CD4-positive, alpha-beta memory T cell (primary cell): ENCODE measurements around the gene UROS. TPM values are rescaled to one million over a fixed set of nuclear protein-coding genes. Genes with fewer than 3 reads are reported as not detected.

Source experiments
- CTCF ChIA-PET: fragments of 350-600 bp; sonication (Branson Sonifier 250); formaldehyde crosslinking; loops from one replicate; lab custom pipeline; 2021; ENCODE audit warnings: inconsistent platforms; ENCODE audit not compliant: partially characterized antibody; lab: Charles Lee
- POLR2A ChIA-PET: fragments of 350-600 bp; sonication (Branson Sonifier 250); formaldehyde crosslinking; loops from one replicate; lab custom pipeline; 2021; ENCODE audit not compliant: partially characterized antibody; lab: Charles Lee
- DNase-seq, 5 donors: peaks; one replicate each; pipeline versions ENCODE4 v3.0.0 to v3.0.0-alpha.2; 2020 to 2022; ENCODE audit warnings: mixed read lengths in 1 of 5
- H3K27ac ChIP-seq: one replicate; pipeline ENCODE4 v1.7.0; 2013; ENCODE audit warnings: low read depth, low read length
- H3K27me3 ChIP-seq: 2 replicates; pipeline ENCODE4 v1.7.0; 2013; ENCODE audit warnings: mild to moderate bottlenecking, low read length, moderate library complexity; ENCODE audit not compliant: insufficient read depth
- H3K36me3 ChIP-seq: 2 replicates; pipeline ENCODE4 v1.7.0; 2013; ENCODE audit warnings: mild to moderate bottlenecking, low read length, moderate library complexity; ENCODE audit not compliant: insufficient read depth
- H3K4me1 ChIP-seq: 2 replicates; pipeline ENCODE4 v1.7.0; 2013; ENCODE audit warnings: mild to moderate bottlenecking, low read length, moderate library complexity; ENCODE audit not compliant: insufficient read depth
- H3K4me3 ChIP-seq, 2 donors: one replicate each; pipeline ENCODE4 v1.7.0; 2013; ENCODE audit warnings: low read length in 2 of 2, mild to moderate bottlenecking in 1 of 2
- H3K9me3 ChIP-seq, 2 donors: one replicate each; pipeline ENCODE4 v1.7.0; 2013; ENCODE audit warnings: low read length in 2 of 2, control low read depth in 1 of 2; ENCODE audit not compliant: control insufficient read depth in 1 of 2
- H3K27ac Mint-ChIP-seq, 7 donors: one replicate each; pipeline ENCODE4 v1.8.0; 2020 to 2021; ENCODE audit warnings: mixed read lengths in 7 of 7, mild to moderate bottlenecking in 6 of 7, inconsistent platforms in 3 of 7, moderate library complexity in 3 of 7
- H3K27me3 Mint-ChIP-seq, 2 donors: one replicate each; pipeline ENCODE4 v1.8.0; 2020 to 2021; ENCODE audit warnings: mixed read lengths in 2 of 2
- H3K36me3 Mint-ChIP-seq, 2 donors: one replicate each; pipeline ENCODE4 v1.8.0; 2020 to 2021; ENCODE audit warnings: mixed read lengths in 2 of 2, inconsistent platforms in 1 of 2, mild to moderate bottlenecking in 1 of 2
- H3K4me1 Mint-ChIP-seq, 4 donors: one replicate each; pipeline ENCODE4 v1.8.0; 2020 to 2021; ENCODE audit warnings: mixed read lengths in 4 of 4, mild to moderate bottlenecking in 1 of 4
- H3K4me3 Mint-ChIP-seq, 8 donors: one replicate each; pipeline ENCODE4 v1.8.0; 2020 to 2021; ENCODE audit warnings: mixed read lengths in 8 of 8, mild to moderate bottlenecking in 7 of 8, moderate library complexity in 6 of 8, inconsistent platforms in 3 of 8
- H3K9me3 Mint-ChIP-seq, 8 donors: one replicate each; pipeline ENCODE4 v1.8.0; 2020 to 2021; ENCODE audit warnings: mixed read lengths in 8 of 8, mild to moderate bottlenecking in 5 of 8, inconsistent platforms in 3 of 8, moderate library complexity in 1 of 8
- intact Hi-C: fragments of 100-400 bp; cut with micrococcal nuclease; formaldehyde crosslinking; loops from one replicate; pipeline ENCODE4 v1.15.1; 2023
- polyA plus RNA-seq, 2 donors: library from polyadenylated mRNA; unstranded; fragments of 300-500 nt; fragmentation: Illumina TruSeq; gene quantifications; one replicate each; pipeline ENCODE4 v1.2.3, GENCODE V29; 2021
- total RNA-seq, 2 experiments: library from RNA; stranded (reverse); gene quantifications; one replicate each; pipeline ENCODE4 v1.2.3, GENCODE V29; 2021

Gene UROS
- total and polyA plus RNA-seq, 4 experiments from 2014 or later, result 38.8 to 69.8 (median 48.6) TPM

DNA sequence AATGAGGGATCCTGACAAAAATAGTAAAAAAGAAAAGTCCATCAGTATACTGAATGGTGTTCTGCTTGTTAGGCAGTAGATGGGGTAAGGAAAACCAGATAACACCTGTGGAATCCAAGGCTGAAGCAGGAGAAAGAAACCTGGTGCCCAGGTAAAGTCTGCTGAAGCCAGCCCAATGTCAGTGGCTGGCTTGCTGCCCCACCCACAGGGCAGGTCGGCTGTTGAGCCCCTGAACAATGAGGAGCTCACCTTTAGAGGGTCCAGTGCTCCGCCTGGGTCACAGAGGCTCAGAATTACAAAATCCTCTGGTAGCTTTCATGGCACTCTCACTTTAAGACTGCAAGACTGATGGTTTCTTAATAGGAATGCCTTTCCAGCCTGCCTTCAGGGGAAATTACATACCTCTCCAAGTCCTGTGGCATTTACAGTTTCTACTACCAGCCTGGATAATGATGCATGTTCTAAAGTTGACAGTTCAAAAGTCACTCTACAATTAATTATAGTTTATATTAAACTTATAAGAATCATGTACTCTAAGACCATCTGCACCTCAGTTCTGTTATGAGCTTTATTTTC lies 34.2 kb upstream of the UROS start:
- Histone ChIP-seq H3K4me1 (no peaks in the 10 kb centered on the region), H3K36me3 (no peaks in the 10 kb centered on the region), H3K27me3 (no peaks in the 10 kb centered on the region), H3K9me3 (no peaks in the 10 kb centered on the region), H3K4me3 (no peak overlapping the region), H3K27ac (no peak overlapping the region)
- no peaks in the 10 kb centered on the region for H3K9me3 Mint-ChIP-seq
- H3K4me1 Mint-ChIP-seq, result peaks cover 0 to 2% (median 0%) of the 10 kb centered on the region in 4 donors
- peaks cover 6 to 8% of the 10 kb centered on the region in 2 donors for H3K36me3 Mint-ChIP-seq
- DNase-seq, result no peak
- no peak overlapping the region for H3K4me3 Mint-ChIP-seq
- no peaks in the 10 kb centered on the region for H3K27me3 Mint-ChIP-seq
- intact Hi-C loops, result no loop called here
- H3K27ac Mint-ChIP-seq, result no peak overlapping the region
- ChIA-PET POLR2A (interaction anchor here (0.7 kb wide), 1 partner anchor 10 kb away, joined by 5 read pairs; no protein-coding TSS in a partner anchor), CTCF (interaction anchor here (1.1 kb wide), 1 partner anchor 11 kb away, joined by 3 read pairs; no protein-coding TSS in a partner anchor)

- Mint-ChIP-seq H3K27ac (no peak overlapping the region), H3K27me3 (no peaks in the 10 kb centered on the region), H3K4me3 (no peak overlapping the region), H3K36me3 (peaks cover 21 to 24% of the 10 kb centered on the region in 2 donors), H3K9me3 (no peaks in the 10 kb centered on the region), H3K4me1 (no peaks in the 10 kb centered on the region)
- DNase-seq, result no peak
- Histone ChIP-seq H3K9me3 (no peaks in the 10 kb centered on the region), H3K27me3 (no peaks in the 10 kb centered on the region), H3K4me1 (no peaks in the 10 kb centered on the region), H3K27ac (no peak overlapping the region), H3K36me3 (no peaks in the 10 kb centered on the region), H3K4me3 (no peak overlapping the region)
- ChIA-PET POLR2A (no interaction called here), CTCF (no interaction called here)
- intact Hi-C loops, result no loop called here
These were observed 29.4 kb upstream of the UROS start for GRCh38 chr10:125852487-125852886.

DNA sequence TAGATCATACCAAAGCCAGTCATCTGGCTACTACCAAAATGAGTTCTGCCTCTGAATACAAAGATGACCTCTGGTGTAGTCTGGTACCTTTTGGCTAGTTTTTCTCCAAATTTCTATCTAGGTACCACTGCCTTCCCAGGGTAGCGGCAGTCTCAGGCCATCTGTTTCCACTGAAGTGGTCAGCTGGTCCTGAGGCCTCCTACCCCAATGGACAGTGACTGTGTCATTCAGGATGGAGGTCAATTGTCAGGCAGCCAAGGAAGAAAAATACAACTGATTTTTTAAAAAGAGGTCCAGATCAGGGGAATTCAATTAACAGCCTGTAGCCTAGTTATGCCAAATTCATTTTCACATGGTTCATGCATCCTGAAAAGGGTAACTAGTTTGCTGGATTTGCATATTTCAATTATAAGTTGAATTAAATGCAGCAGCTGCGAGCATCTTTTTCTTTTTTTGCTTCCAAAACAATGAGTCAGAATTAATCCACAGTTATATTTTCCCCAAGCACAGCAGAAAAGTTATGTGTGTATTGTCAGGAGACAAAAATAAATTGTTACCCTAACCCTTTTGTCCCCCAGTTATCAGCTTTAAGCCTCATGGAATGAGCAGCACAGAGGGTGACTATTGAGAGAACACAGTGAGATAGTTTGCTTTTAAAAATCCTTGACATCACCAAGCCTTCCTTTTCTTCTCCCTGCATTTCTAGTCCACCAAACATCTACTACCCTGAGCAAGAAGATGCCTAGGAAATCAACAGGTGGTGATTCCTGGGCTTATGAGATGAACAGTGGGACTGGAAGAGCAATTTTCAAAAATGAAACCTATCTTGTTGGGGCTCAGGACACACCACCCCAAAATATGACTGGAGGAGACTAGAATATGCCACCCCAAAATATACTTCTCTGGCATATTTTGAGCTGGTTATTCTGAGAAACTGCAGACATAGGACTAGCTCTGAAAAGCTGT lies 28.0 kb upstream of the UROS start:
- Histone ChIP-seq H3K27ac (no peak overlapping the region), H3K27me3 (no peaks in the 10 kb centered on the region), H3K4me1 (no peaks in the 10 kb centered on the region), H3K36me3 (no peaks in the 10 kb centered on the region), H3K4me3 (no peak overlapping the region), H3K9me3 (no peaks in the 10 kb centered on the region)
- Mint-ChIP-seq H3K9me3 (no peaks in the 10 kb centered on the region), H3K36me3 (peaks cover 24 to 25% of the 10 kb centered on the region in 2 donors), H3K4me1 (no peaks in the 10 kb centered on the region), H3K27me3 (no peaks in the 10 kb centered on the region), H3K27ac (peak overlapping the region in 2 of 7 donors; percentile 29 to 65), H3K4me3 (no peak overlapping the region)
- POLR2A ChIA-PET, result no interaction called here
- CTCF ChIA-PET, result interaction anchor here (0.8 kb wide), 1 partner anchor 18 kb away, joined by 3 read pairs; no protein-coding TSS in a partner anchor
- no peak for DNase-seq
- intact Hi-C loops, result no loop called here

DNA sequence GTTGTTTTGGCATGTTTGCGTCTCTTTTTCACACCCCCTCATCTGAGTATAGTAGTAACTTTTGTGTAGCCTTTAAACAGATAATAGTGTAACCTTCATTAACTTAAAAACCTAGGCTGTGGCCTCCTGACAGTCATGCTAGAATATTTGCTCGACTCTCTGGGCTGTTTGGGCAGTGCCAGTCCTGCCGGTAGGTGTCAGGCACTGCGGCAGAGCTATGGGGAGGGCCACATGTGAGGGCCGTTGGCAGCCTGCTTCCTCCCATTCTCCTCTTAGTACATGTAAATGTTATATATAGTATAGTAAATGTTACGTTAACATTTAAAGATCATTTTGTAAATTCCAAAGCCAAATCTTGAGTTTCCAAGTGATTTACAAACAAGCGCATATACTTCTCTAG lies 26.4 kb upstream of the UROS start:
- ChIA-PET POLR2A (no interaction called here), CTCF (no interaction called here)
- Mint-ChIP-seq H3K27me3 (no peaks in the 10 kb centered on the region), H3K4me1 (no peaks in the 10 kb centered on the region), H3K36me3 (peaks cover 24 to 27% of the 10 kb centered on the region in 2 donors), H3K4me3 (no peak overlapping the region), H3K27ac (no peak overlapping the region), H3K9me3 (no peaks in the 10 kb centered on the region)
- no peak overlapping the region for H3K27ac ChIP-seq
- DNase-seq, result no peak
- no peak overlapping the region for H3K4me3 ChIP-seq
- intact Hi-C loops, result no loop called here
- H3K9me3 ChIP-seq, result no peaks in the 10 kb centered on the region
- no peaks in the 10 kb centered on the region for H3K27me3 ChIP-seq
- H3K36me3 ChIP-seq, result no peaks in the 10 kb centered on the region
- no peaks in the 10 kb centered on the region for H3K4me1 ChIP-seq

DNA sequence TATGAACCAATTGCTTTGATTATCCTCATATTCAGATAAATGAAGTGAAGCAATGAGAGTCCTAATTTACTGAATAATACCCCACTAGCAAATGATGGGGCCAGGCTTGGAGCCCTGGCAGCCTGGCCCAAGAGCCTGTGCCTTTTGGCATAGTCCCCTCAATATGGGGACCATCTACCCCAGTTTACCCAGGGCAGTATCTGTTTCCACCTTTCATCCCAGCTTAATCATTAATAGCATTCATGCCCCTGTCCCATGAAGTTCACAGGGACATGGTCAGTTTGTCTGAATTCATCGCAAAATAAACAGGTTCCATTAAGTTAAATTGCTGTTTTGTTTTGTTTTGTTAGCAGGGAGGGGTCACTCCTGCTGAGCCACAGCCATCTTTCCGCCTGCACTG lies 25.8 kb upstream of the UROS start:
- Histone ChIP-seq H3K4me1 (no peaks in the 10 kb centered on the region), H3K9me3 (no peaks in the 10 kb centered on the region), H3K27ac (no peak overlapping the region), H3K36me3 (no peaks in the 10 kb centered on the region), H3K27me3 (no peaks in the 10 kb centered on the region), H3K4me3 (no peak overlapping the region)
- no peak overlapping the region for H3K27ac Mint-ChIP-seq
- no peaks in the 10 kb centered on the region for H3K4me1 Mint-ChIP-seq
- CTCF ChIA-PET, result no interaction called here
- no peaks in the 10 kb centered on the region for H3K27me3 Mint-ChIP-seq
- H3K4me3 Mint-ChIP-seq, result no peak overlapping the region
- H3K9me3 Mint-ChIP-seq, result no peaks in the 10 kb centered on the region
- no peak for DNase-seq
- peaks cover 24 to 27% of the 10 kb centered on the region in 2 donors for H3K36me3 Mint-ChIP-seq
- POLR2A ChIA-PET, result no interaction called here
- intact Hi-C loops, result no loop called here

DNA sequence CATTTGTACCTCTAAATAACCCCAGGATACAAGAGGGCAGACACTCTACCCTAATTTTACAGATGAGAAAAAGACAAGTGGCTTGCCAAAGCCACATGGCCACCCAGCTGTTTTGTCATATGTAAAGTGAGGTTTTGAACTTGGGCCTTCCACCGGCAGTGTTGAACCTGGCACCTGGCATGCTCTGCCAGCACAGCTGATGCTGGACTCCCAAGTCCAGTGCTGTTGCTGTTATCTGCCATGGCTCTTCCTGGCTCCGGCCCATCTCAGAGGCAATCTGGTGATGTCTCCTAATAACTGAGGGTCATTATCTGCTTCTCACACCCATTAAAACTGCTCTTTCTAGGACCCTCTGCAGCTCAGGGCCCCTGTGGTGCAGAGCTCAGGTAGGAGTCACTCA lies 25.3 kb upstream of the UROS start:
- H3K4me1 Mint-ChIP-seq, result no peaks in the 10 kb centered on the region
- no peaks in the 10 kb centered on the region for H3K27me3 Mint-ChIP-seq
- ChIA-PET CTCF (no interaction called here), POLR2A (no interaction called here)
- intact Hi-C loops, result no loop called here
- H3K9me3 ChIP-seq, result no peaks in the 10 kb centered on the region
- peaks cover 24 to 27% of the 10 kb centered on the region in 2 donors for H3K36me3 Mint-ChIP-seq
- H3K27me3 ChIP-seq, result no peaks in the 10 kb centered on the region
- H3K4me3 ChIP-seq, result no peak overlapping the region
- no peak overlapping the region for H3K4me3 Mint-ChIP-seq
- no peak overlapping the region for H3K27ac ChIP-seq
- no peaks in the 10 kb centered on the region for H3K9me3 Mint-ChIP-seq
- H3K27ac Mint-ChIP-seq, result no peak overlapping the region
- H3K4me1 ChIP-seq, result no peaks in the 10 kb centered on the region
- no peaks in the 10 kb centered on the region for H3K36me3 ChIP-seq
- DNase-seq, result no peak

DNA sequence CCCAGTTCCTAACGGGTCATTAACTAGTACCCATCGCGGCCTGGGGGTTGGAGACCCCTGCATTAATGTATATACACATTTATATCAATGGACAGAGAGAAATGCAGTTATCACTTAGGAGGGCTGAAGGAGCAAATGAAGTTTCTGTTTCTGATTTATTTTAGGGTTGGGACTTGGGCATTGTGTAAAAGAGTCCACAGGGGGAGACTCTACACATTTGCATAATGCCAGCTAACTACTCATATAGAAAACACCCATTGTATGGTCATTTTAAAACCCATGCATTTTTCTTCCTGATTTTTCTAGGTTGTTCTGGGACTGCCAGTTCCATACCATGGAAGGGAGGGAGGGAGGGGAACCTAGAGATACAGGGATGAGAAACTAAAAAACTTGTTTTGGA lies 23.8 kb upstream of the UROS start:
- H3K27me3 Mint-ChIP-seq, result no peaks in the 10 kb centered on the region
- no peak for DNase-seq
- Histone ChIP-seq H3K4me3 (no peak overlapping the region), H3K27me3 (no peaks in the 10 kb centered on the region), H3K36me3 (no peaks in the 10 kb centered on the region), H3K9me3 (no peaks in the 10 kb centered on the region), H3K27ac (no peak overlapping the region), H3K4me1 (no peaks in the 10 kb centered on the region)
- H3K9me3 Mint-ChIP-seq, result no peaks in the 10 kb centered on the region
- CTCF ChIA-PET, result interaction anchor here (1.1 kb wide), 1 partner anchor 8 kb away, joined by 3 read pairs; no protein-coding TSS in a partner anchor
- intact Hi-C loops, result no loop called here
- no peaks in the 10 kb centered on the region for H3K4me1 Mint-ChIP-seq
- H3K27ac Mint-ChIP-seq, result peak overlapping the region in 2 of 7 donors; percentile 11 to 16
- peaks cover 18 to 20% of the 10 kb centered on the region in 2 donors for H3K36me3 Mint-ChIP-seq
- POLR2A ChIA-PET, result interaction anchor here (1.0 kb wide), 1 partner anchor 24 kb away, joined by 3 read pairs; the partner anchor contains the start of genes BCCIP and UROS
- no peak overlapping the region for H3K4me3 Mint-ChIP-seq
